GM13977 (cell line): ENCODE data around the gene STARD3.

ENCODE experiments used
- DNase-seq: peaks from one replicate; pipeline ENCODE4 v3.0.0; 2012; ENCODE audit warnings: low spot score
- CTCF ChIP-seq: IDR thresholded peaks from 2 replicates; pipeline ENCODE4 v1.5.1; 2012; ENCODE audit warnings: mild to moderate bottlenecking, control low read depth; ENCODE audit not compliant: insufficient read depth; ENCODE audit errors: extremely low read depth, missing control alignments
- in situ Hi-C: fragments of 300-500 bp; cut with MboI; formaldehyde crosslinking; loops from one replicate; pipeline ENCODE4 v1.12.0; 2022; ENCODE audit warnings: low sequenced_read_pairs, low pct_unique_long_range_greater_than_20kb, mixed read lengths, inconsistent platforms; ENCODE audit not compliant: unreplicated experiment

The STARD3 gene

GRCh38 chr17:39643271-39643670 is 6.3 kb downstream of the STARD3 start:
- in situ Hi-C loops: no loop called here
- TF ChIP-seq CTCF: no peak
- no peak for DNase-seq

- no peak for DNase-seq
- in situ Hi-C loops: no loop called here
- TF ChIP-seq CTCF: no peak
Measured at GRCh38 chr17:39647256-39647655, 10.3 kb downstream of the STARD3 start.

GRCh38 chr17:39648616-39649366 is 11.8 kb downstream of the STARD3 start:
- no peak for TF ChIP-seq CTCF
- no peak for DNase-seq
- in situ Hi-C loops: no loop called here

GRCh38 chr17:39650121-39650579 is 13.2 kb downstream of the STARD3 start:
- in situ Hi-C loops: no loop called here
- TF ChIP-seq CTCF: no peak
- no peak for DNase-seq

- DNase-seq: no peak
- no peak for TF ChIP-seq CTCF
- in situ Hi-C loops: no loop called here
Measured at GRCh38 chr17:39651923-39652586, 15.1 kb downstream of the STARD3 start.

- DNase-seq: no peak
- in situ Hi-C loops: no loop called here
- TF ChIP-seq CTCF: no peak
Measured at GRCh38 chr17:39652587-39653315, 15.8 kb downstream of the STARD3 start.
